Endothelial cell of umbilical vein (primary cell): ENCODE data around the gene TAS1R1. TPM values are rescaled to one million over a fixed set of nuclear protein-coding genes. Genes with fewer than 3 reads are reported as not detected.
A peak's percentile ranks its signal among the peaks of the same experiment; 100 is the strongest.

Experiments
- BruUV-seq: library from RNA; stranded (reverse); fragments of 400-500 nt; replicated peaks from 2 replicates; lab custom pipeline; 2021; lab: Mats Ljungman, UMichigan
- CTCF ChIA-PET: fragments of 300-600, 350-600 bp; sonication (Branson Sonifier 250); formaldehyde crosslinking; loops from one replicate; lab custom pipeline; 2021; ENCODE audit warnings: antibody characterized with exemption, inconsistent platforms; lab: Charles Lee
- POLR2A ChIA-PET: fragments of 300-600, 350-600 bp; sonication (Branson Sonifier 250); formaldehyde crosslinking; loops from one replicate; lab custom pipeline; 2021; ENCODE audit warnings: antibody characterized with exemption, inconsistent platforms; lab: Charles Lee
- DNase-seq: peaks from one replicate; pipeline ENCODE4 v3.0.0-alpha.2; 2011; ENCODE audit warnings: low read depth, low spot score
- FAIRE-seq: peaks from 2 replicates; lab custom pipeline; 2011; peaks lifted over from hg19 to GRCh38; lab: Jason Lieb, UNC
- H2AFZ ChIP-seq: 2 replicates; pipeline ENCODE4 v1.6.0; 2012; ENCODE audit warnings: low read depth, low read length, control low read depth, inconsistent platforms
- H3K27ac ChIP-seq: 2 replicates; pipeline ENCODE4 v1.5.1; 2011; ENCODE audit warnings: low read depth, mild to moderate bottlenecking, control low read depth, low read length, moderate library complexity; ENCODE audit not compliant: insufficient read depth
- H3K27me3 ChIP-seq, 2 experiments: 2 replicates each; pipeline versions ENCODE4 v1.6.0 to v1.6.1; 2011; ENCODE audit warnings: low read length in 2 of 2, mixed read lengths in 1 of 2; ENCODE audit not compliant: control insufficient read depth in 2 of 2, insufficient read depth in 2 of 2
- H3K36me3 ChIP-seq, 2 experiments: 2 replicates in 1 of 2; 3 replicates in 1 of 2; pipeline ENCODE4 v1.5.1; 2011; ENCODE audit warnings: low read length in 2 of 2, mild to moderate bottlenecking in 1 of 2, moderate library complexity in 1 of 2; ENCODE audit not compliant: control insufficient read depth in 2 of 2, insufficient read depth in 2 of 2; ENCODE audit errors: extremely low read depth in 1 of 2
- H3K4me1 ChIP-seq: 3 replicates; pipeline ENCODE4 v1.5.1; 2011; ENCODE audit warnings: mild to moderate bottlenecking, low read length; ENCODE audit not compliant: control insufficient read depth, insufficient read depth; ENCODE audit errors: extremely low read depth
- H3K4me2 ChIP-seq: 2 replicates; pipeline ENCODE4 v1.6.1; 2011; ENCODE audit warnings: low read length, control low read depth, mixed read lengths; ENCODE audit not compliant: insufficient read depth
- H3K4me3 ChIP-seq, 3 experiments: fragments of 200-600 bp in 1 of 3; sonication (generic), shearing (Covaris generic) in 1 of 3; replicated peaks in 1 of 3; 2 replicates each; pipeline ENCODE4 v1.5.1; 2011 to 2016; ENCODE audit warnings: control low read depth in 3 of 3, low read length in 3 of 3, mild to moderate bottlenecking in 2 of 3, inconsistent platforms in 1 of 3, low read depth in 1 of 3, moderate library complexity in 1 of 3; ENCODE audit not compliant: insufficient read depth in 1 of 3
- H3K79me2 ChIP-seq: 2 replicates; pipeline ENCODE4 v1.6.0; 2012; ENCODE audit warnings: low read length, inconsistent platforms; ENCODE audit not compliant: control insufficient read depth, insufficient read depth
- H3K9ac ChIP-seq: replicated peaks from 2 replicates; pipeline ENCODE3; 2011; ENCODE audit warnings: low read length, control low read depth; ENCODE audit not compliant: insufficient read depth; ENCODE audit errors: extremely low read depth
- H3K9me1 ChIP-seq: replicated peaks from 3 replicates; pipeline ENCODE4 v1.6.0; 2011; ENCODE audit warnings: mild to moderate bottlenecking, low read length; ENCODE audit not compliant: control insufficient read depth, insufficient read depth; ENCODE audit errors: extremely low read depth
- H3K9me3 ChIP-seq: replicated peaks from 2 replicates; pipeline ENCODE4 v1.5.1; 2012; ENCODE audit warnings: low read length, inconsistent platforms; ENCODE audit not compliant: control insufficient read depth, insufficient read depth
- H4K20me1 ChIP-seq: replicated peaks from 2 replicates; pipeline ENCODE3; 2011; ENCODE audit warnings: mild to moderate bottlenecking, low read length; ENCODE audit not compliant: control insufficient read depth, insufficient read depth; ENCODE audit errors: extremely low read depth
- CTCF ChIP-seq, 2 donors: IDR thresholded peaks; 1 replicate in 1 of 2; 2 replicates in 1 of 2; pipeline ENCODE4 v1.5.1; 2011; ENCODE audit warnings: low read length in 2 of 2, mild to moderate bottlenecking in 2 of 2, moderate library complexity in 2 of 2, control low read depth in 1 of 2, inconsistent platforms in 1 of 2, low read depth in 1 of 2; ENCODE audit not compliant: insufficient read depth in 1 of 2; ENCODE audit errors: extremely low read depth in 1 of 2
- EZH2 ChIP-seq: IDR thresholded peaks from 2 replicates; pipeline ENCODE4 v1.6.1; 2012; ENCODE audit warnings: borderline replicate concordance, low read depth, mild to moderate bottlenecking, moderate library complexity, low read length, inconsistent platforms; ENCODE audit not compliant: severe bottlenecking
- FOS ChIP-seq: IDR thresholded peaks from 2 replicates; pipeline ENCODE4 v1.6.1; 2011; ENCODE audit warnings: mild to moderate bottlenecking, low read length, moderate library complexity, borderline replicate concordance; ENCODE audit not compliant: insufficient read depth
- GATA2 ChIP-seq: IDR thresholded peaks from 2 replicates; pipeline ENCODE4 v1.7.0; 2011; ENCODE audit warnings: low read depth, mild to moderate bottlenecking, moderate library complexity, mixed read lengths, low read length; ENCODE audit not compliant: insufficient read length, insufficient read depth
- JUN ChIP-seq: IDR thresholded peaks from 2 replicates; pipeline ENCODE4 v1.6.1; 2011; ENCODE audit warnings: borderline replicate concordance, low read depth; ENCODE audit not compliant: insufficient read length, insufficient read depth
- MAX ChIP-seq: IDR thresholded peaks from 2 replicates; pipeline ENCODE4 v1.6.1; 2011; ENCODE audit not compliant: insufficient read depth, insufficient read length
- MYC ChIP-seq: IDR thresholded peaks from one replicate; pipeline ENCODE4 v1.6.1; 2011; ENCODE audit warnings: mild to moderate bottlenecking, low read depth, low read length
- POLR2A ChIP-seq: IDR thresholded peaks from 2 replicates; pipeline ENCODE4 v1.6.1; 2012; ENCODE audit warnings: low read depth, mild to moderate bottlenecking, control low read depth, low read length
- POLR2AphosphoS5 ChIP-seq: IDR thresholded peaks from 2 replicates; pipeline ENCODE4 v1.6.1; 2012; ENCODE audit warnings: low read depth, mild to moderate bottlenecking, control low read depth, low read length, moderate library complexity; ENCODE audit not compliant: insufficient read depth
- dilution Hi-C: fragments of 300-500 bp; cut with MboI; formaldehyde crosslinking; loops from one replicate; pipeline ENCODE4 v1.15.0; 2019; ENCODE audit warnings: low sequenced_read_pairs; ENCODE audit not compliant: extremely low pct_ligation_motif_present
- intact Hi-C: fragments of 100-400 bp; cut with micrococcal nuclease; formaldehyde crosslinking; loops from one replicate; pipeline ENCODE4 v1.10.0; 2022
- polyA plus RNA-seq, 4 experiments: library from polyadenylated mRNA; depleted of rRNA in 3 of 4; stranded (reverse) in 3 of 4; unstranded in 1 of 4; fragments of >200 nt; gene quantifications; 2 replicates each; pipeline versions ENCODE4 v1.2.1 to v1.2.3, GENCODE V29; 2011 to 2012; ENCODE audit warnings: missing spikeins in 1 of 4
- total RNA-seq: library from RNA; stranded (reverse); gene quantifications from 2 replicates; pipeline ENCODE4 v1.2.3, GENCODE V29; 2021

The TAS1R1 gene
- total and polyA plus RNA-seq, 2 donors (not counting 3 experiments of a cell fraction or from before 2014, with no cell fraction given): not detected

GRCh38 chr1:6600410-6601048 lies 45.4 kb downstream of the TAS1R1 start:
- dilution Hi-C loops: no loop called here
- DNase-seq (no peak), FAIRE-seq (no peak)
- peaks cover 58% of the 10 kb centered on the region for H3K79me2 ChIP-seq
- TF ChIP-seq GATA2 (no peak), JUN (no peak), MAX (no peak), FOS (no peak), POLR2AphosphoS5 (no peak), EZH2 (no peak), POLR2A (no peak), CTCF (IDR thresholded peaks at IDR 0.05; ENCODE audit: extremely low read depth in 1 of 2, insufficient read depth in 1 of 2, low read depth in 1 of 2, low read length in 2 of 2) (no peak), MYC (no peak)
- peaks cover 2 to 20% of the 10 kb centered on the region in 2 experiments for H3K36me3 ChIP-seq
- no peaks in the 10 kb centered on the region for H4K20me1 ChIP-seq
- H3K4me3 ChIP-seq: peak overlapping the region; percentile 39 to 84 (median 74)
- CTCF ChIA-PET: interaction anchor here (0.8 to 2.9 kb wide), 11 partner anchors 11 to 114 kb away, joined by 3 to 12 read pairs (median 4); partner anchors contain the start of genes NOL9, TAS1R1, THAP3 and ZBTB48
- BruUV-seq: TSS peak; percentile 23
- H3K9me3 ChIP-seq: no peaks in the 10 kb centered on the region
- H3K9me1 ChIP-seq: no peaks in the 10 kb centered on the region
- H3K9ac ChIP-seq: peak overlapping the region; percentile 73
- peaks cover 23% of the 10 kb centered on the region for H3K4me1 ChIP-seq
- H3K27me3 ChIP-seq: no peaks in the 10 kb centered on the region
- peak overlapping the region; percentile 87 for H3K4me2 ChIP-seq
- H2AFZ ChIP-seq: peak overlapping the region; percentile 24
- intact Hi-C loops: loop anchor here (1.0 to 5.0 kb wide), 5 partner anchors 20 to 187 kb away; partner anchors contain the start of genes CAMTA1, DNAJC11 and NOL9
- peak overlapping the region; percentile 78 for H3K27ac ChIP-seq
- POLR2A ChIA-PET: interaction anchor here (1.1 to 1.4 kb wide), 2 partner anchors 11 to 20 kb away, joined by 4 to 6 read pairs; partner anchors contain the start of gene ZBTB48
